HFF-Myc (cell line): ENCODE results near the gene GLYAT.

Source experiments
- DNase-seq: peaks from one replicate; pipeline ENCODE4 v3.0.0-alpha.2; 2011; ENCODE audit warnings: low read depth; ENCODE audit errors: extremely low read depth
- H3K4me3 ChIP-seq: replicated peaks from 2 replicates; pipeline ENCODE4 v1.5.1; 2011; ENCODE audit warnings: low read depth, mild to moderate bottlenecking, control low read depth, low read length
- CTCF ChIP-seq: IDR thresholded peaks from 2 replicates; pipeline ENCODE4 v1.5.1; 2012; ENCODE audit warnings: mild to moderate bottlenecking, low read depth, low read length, control low read depth; ENCODE audit errors: missing control alignments

The GLYAT gene, protein sequence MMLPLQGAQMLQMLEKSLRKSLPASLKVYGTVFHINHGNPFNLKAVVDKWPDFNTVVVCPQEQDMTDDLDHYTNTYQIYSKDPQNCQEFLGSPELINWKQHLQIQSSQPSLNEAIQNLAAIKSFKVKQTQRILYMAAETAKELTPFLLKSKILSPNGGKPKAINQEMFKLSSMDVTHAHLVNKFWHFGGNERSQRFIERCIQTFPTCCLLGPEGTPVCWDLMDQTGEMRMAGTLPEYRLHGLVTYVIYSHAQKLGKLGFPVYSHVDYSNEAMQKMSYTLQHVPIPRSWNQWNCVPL

GRCh38 chr11:58731819-58732218 is at the start of gene GLYAT:
Gene GLYAT (minus strand): TSS chr11:58731943. CDS start chr11:58724496, 7,447 bp downstream.
- TF ChIP-seq CTCF = no peak
- no peak within 1 kb of the TSS for H3K4me3 ChIP-seq
- no peak for DNase-seq

- DNase-seq = no peak
- no peak for TF ChIP-seq CTCF
- no peak overlapping the region for H3K4me3 ChIP-seq
Observed at GRCh38 chr11:58781345-58781744, 49.6 kb upstream of the GLYAT start.

GRCh38 chr11:58780578-58780977 is 48.8 kb upstream of the GLYAT start:
- no peak overlapping the region for H3K4me3 ChIP-seq
- TF ChIP-seq CTCF = no peak
- DNase-seq = no peak

DNA sequence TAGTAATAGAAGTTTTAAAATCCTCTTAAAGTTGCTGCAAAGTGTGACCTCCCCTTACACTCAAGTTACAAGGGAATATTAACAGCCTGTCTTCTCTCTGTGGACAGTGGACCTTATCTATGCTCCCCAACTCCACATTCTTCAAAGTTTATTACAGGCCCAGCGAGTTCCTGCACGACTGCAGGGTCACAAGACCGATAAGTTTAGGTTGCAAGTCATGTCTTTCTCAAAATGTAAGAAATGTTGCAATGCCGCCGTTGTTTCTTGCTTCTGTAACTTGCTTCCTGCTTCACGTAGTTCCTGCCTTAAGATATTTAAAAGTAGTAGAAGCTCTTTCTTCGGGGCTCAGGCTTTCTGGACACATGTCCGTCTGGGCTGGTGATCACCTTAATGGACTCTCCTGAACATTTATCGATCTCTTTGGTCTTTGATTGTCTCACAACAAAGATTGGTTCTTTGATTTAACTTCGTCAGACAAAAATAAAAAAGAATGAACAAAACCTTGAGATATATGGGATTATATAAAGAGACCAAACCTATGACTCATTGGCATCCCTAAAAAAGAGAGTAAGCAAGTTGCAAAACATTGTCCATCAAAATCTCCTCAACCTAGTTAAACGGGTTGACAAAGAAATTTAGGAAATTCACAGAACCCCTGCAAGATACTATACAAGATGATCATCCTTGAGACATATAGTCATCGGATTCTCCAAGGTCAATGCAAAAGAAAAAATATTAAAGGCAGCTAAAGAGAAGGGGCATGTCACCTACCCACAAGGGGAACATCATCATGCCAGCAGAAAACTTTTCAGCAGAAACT is 45.4 kb upstream of the GLYAT start:
- TF ChIP-seq CTCF = no peak
- no peak for DNase-seq
- no peak overlapping the region for H3K4me3 ChIP-seq

DNA sequence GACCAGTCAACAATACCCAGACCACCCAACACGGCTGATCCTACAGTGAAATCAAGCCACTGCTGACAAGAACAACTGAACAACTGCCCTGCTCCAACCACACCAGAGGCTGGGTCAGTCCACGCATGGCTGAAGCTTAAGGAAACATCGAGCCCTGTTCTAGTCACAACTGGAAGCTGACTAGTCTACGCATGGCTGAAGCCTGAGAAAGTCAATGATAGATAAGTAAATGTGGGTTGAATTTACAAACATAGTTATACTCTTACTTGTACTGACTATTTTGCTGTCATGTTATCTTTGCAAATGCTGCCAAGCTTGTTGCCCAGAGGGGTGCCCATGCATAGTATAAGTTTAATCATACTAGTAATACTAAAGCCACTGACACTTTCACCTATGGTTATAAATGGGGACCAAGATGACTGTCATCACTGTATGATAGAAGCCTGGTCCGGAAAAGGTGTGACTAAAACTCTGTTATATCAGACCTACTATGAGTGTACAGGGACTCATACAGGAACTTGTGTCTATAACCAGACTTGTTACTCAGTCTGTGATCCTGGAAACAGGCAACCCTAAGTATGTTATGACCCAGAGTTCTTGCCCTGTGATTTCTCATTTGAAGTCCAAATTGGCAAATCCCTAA is 43.4 kb upstream of the GLYAT start:
- no peak for DNase-seq
- TF ChIP-seq CTCF = no peak
- no peak overlapping the region for H3K4me3 ChIP-seq

- no peak overlapping the region for H3K4me3 ChIP-seq
- DNase-seq = no peak
- no peak for TF ChIP-seq CTCF
Observed at GRCh38 chr11:58774164-58774593, 42.4 kb upstream of the GLYAT start.
